Neuronal stem cell (in vitro differentiated cells): ENCODE measurements around the gene SMCP.

Source experiments
- DNase-seq: peaks from one replicate; pipeline ENCODE4 v3.0.0-alpha.2; 2013; ENCODE audit warnings: low spot score
- H2AFZ ChIP-seq: one replicate; pipeline ENCODE4 v1.6.1; 2013; ENCODE audit warnings: mild to moderate bottlenecking, low read length, inconsistent platforms
- H2AK5ac ChIP-seq: 2 replicates; pipeline ENCODE4 v1.6.1; 2013; ENCODE audit warnings: low read depth, mild to moderate bottlenecking, inconsistent platforms, low read length, moderate library complexity, mixed read lengths
- H2BK120ac ChIP-seq: 2 replicates; pipeline ENCODE4 v1.6.1; 2013; ENCODE audit warnings: low read depth, mild to moderate bottlenecking, inconsistent platforms, low read length, moderate library complexity, mixed read lengths
- H2BK12ac ChIP-seq: one replicate; pipeline ENCODE4 v1.6.1; 2013; ENCODE audit warnings: low read length, inconsistent platforms
- H2BK15ac ChIP-seq: 2 replicates; pipeline ENCODE4 v1.6.1; 2013; ENCODE audit warnings: mild to moderate bottlenecking, low read length, inconsistent platforms, mixed read lengths
- H2BK5ac ChIP-seq: one replicate; pipeline ENCODE4 v1.6.1; 2013; ENCODE audit warnings: inconsistent platforms, mild to moderate bottlenecking, low read length, moderate library complexity
- H3K14ac ChIP-seq: one replicate; pipeline ENCODE4 v1.6.1; 2013; ENCODE audit warnings: low read length, inconsistent platforms
- H3K18ac ChIP-seq: 2 replicates; pipeline ENCODE4 v1.6.1; 2013; ENCODE audit warnings: low read length, inconsistent platforms
- H3K23ac ChIP-seq: 2 replicates; pipeline ENCODE4 v1.6.1; 2013; ENCODE audit warnings: low read depth, mild to moderate bottlenecking, mixed read lengths, low read length, inconsistent platforms; ENCODE audit not compliant: poor library complexity
- H3K27ac ChIP-seq: replicated peaks from 3 replicates; pipeline ENCODE4 v1.5.1; 2013; ENCODE audit warnings: low read length, inconsistent platforms
- H3K27me3 ChIP-seq, 3 experiments: 2 replicates each; pipeline ENCODE4 v1.6.1; 2013; ENCODE audit warnings: low read length in 3 of 3, mild to moderate bottlenecking in 2 of 3, inconsistent platforms in 1 of 3, low read depth in 1 of 3, mixed read lengths in 1 of 3, moderate library complexity in 1 of 3; ENCODE audit not compliant: control insufficient read depth in 3 of 3, insufficient read depth in 3 of 3
- H3K36me3 ChIP-seq, 2 donors: replicated peaks in 1 of 2; 2 replicates each; pipeline ENCODE4 v1.6.1; 2013; ENCODE audit warnings: low read length in 2 of 2; ENCODE audit not compliant: control insufficient read depth in 2 of 2, insufficient read depth in 2 of 2
- H3K4ac ChIP-seq: 2 replicates; pipeline ENCODE4 v1.6.1; 2013; ENCODE audit warnings: inconsistent platforms, mild to moderate bottlenecking, low read length, moderate library complexity
- H3K4me1 ChIP-seq, 2 donors: 1 replicate in 1 of 2; 2 replicates in 1 of 2; pipeline ENCODE4 v1.6.1; 2013; ENCODE audit warnings: low read length in 2 of 2, low read depth in 1 of 2; ENCODE audit not compliant: control insufficient read depth in 2 of 2, insufficient read depth in 1 of 2
- H3K4me2 ChIP-seq: one replicate; pipeline ENCODE4 v1.6.1; 2013; ENCODE audit warnings: mild to moderate bottlenecking, low read length, inconsistent platforms; ENCODE audit not compliant: insufficient read depth, poor library complexity, severe bottlenecking
- H3K4me3 ChIP-seq, 2 donors: 2 replicates each; pipeline ENCODE4 v1.5.1; 2013; ENCODE audit warnings: low read length in 2 of 2, mild to moderate bottlenecking in 2 of 2, inconsistent platforms in 1 of 2, moderate library complexity in 1 of 2
- H3K79me1 ChIP-seq: one replicate; pipeline ENCODE4 v1.6.1; 2013; ENCODE audit warnings: low read depth, mild to moderate bottlenecking, inconsistent platforms, low read length, moderate library complexity
- H3K9ac ChIP-seq: one replicate; pipeline ENCODE4 v1.6.1; 2013; ENCODE audit warnings: mild to moderate bottlenecking, low read depth, low read length, inconsistent platforms; ENCODE audit not compliant: poor library complexity
- H3K9me3 ChIP-seq, 2 donors: replicated peaks in 1 of 2; 2 replicates each; pipeline versions ENCODE3 to v1.6.1; 2013; ENCODE audit warnings: low read length in 2 of 2, mild to moderate bottlenecking in 2 of 2, inconsistent platforms in 1 of 2, low read depth in 1 of 2, mixed read lengths in 1 of 2, moderate library complexity in 1 of 2; ENCODE audit not compliant: control insufficient read depth in 2 of 2, insufficient read depth in 1 of 2
- H4K8ac ChIP-seq: one replicate; pipeline ENCODE4 v1.6.1; 2013; ENCODE audit warnings: low read depth, mild to moderate bottlenecking, inconsistent platforms, low read length, moderate library complexity
- H4K91ac ChIP-seq: one replicate; pipeline ENCODE4 v1.6.1; 2013; ENCODE audit warnings: low read length, low read depth, mild to moderate bottlenecking, inconsistent platforms; ENCODE audit not compliant: poor library complexity
- WGBS, 2 donors: extraction: QIAGEN DNeasy Blood & Tissue Kit; methylation state at CpG; one replicate each; pipeline ENCODE4 v1.1.7; 2013; ENCODE audit warnings: missing lambda C conversion rate in 2 of 2, mixed read lengths in 1 of 2; ENCODE audit not compliant: insufficient read length in 2 of 2, insufficient replicate concordance in 1 of 2; ENCODE audit errors: extremely low coverage in 2 of 2; 5-methylcytosine and 5-hydroxymethylcytosine counted together

Gene SMCP

GRCh38 chr1:152864443-152864842, 13.7 kb upstream of the SMCP start:
- no peaks in the 10 kb centered on the region for H3K79me1 ChIP-seq
- H2BK15ac ChIP-seq, result no peak overlapping the region
- H2BK12ac ChIP-seq, result no peak overlapping the region
- H2AFZ ChIP-seq, result no peak overlapping the region
- H4K8ac ChIP-seq, result no peak overlapping the region
- H3K4me1 ChIP-seq, result no peaks in the 10 kb centered on the region
- no peak overlapping the region for H3K9ac ChIP-seq
- H3K9me3 ChIP-seq, result peaks cover 0 to 4% of the 10 kb centered on the region in 2 donors
- H3K4me2 ChIP-seq, result no peak overlapping the region
- no peak overlapping the region for H4K91ac ChIP-seq
- H3K4me3 ChIP-seq, result no peak overlapping the region
- no peak overlapping the region for H3K4ac ChIP-seq
- no peak overlapping the region for H2BK5ac ChIP-seq
- no peak for DNase-seq
- no peak overlapping the region for H2BK120ac ChIP-seq
- H2AK5ac ChIP-seq, result no peak overlapping the region
- no peaks in the 10 kb centered on the region for H3K36me3 ChIP-seq
- H3K18ac ChIP-seq, result no peak overlapping the region
- H3K27me3 ChIP-seq, result no peaks in the 10 kb centered on the region
- no peak overlapping the region for H3K23ac ChIP-seq
- no peak overlapping the region for H3K27ac ChIP-seq
- no peak overlapping the region for H3K14ac ChIP-seq

DNA sequence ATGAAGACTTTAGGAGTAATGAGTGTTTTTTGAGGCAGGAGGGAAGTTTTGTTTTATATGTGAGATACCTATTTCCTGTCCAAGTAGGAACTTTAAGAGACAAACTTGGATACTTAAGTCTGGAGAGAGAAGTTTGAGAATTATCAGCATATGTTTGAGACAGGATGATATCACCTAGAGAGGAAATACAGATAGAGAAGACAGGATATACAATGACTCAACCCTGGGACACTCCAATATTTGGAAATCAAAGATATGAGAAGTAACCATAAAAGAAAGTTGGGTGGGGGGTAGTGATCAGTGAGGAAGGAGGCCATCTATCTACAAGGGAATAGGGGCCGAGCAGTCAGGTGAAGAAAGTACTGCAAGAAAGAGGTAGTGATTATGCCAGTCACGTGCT, 11.8 kb upstream of the SMCP start:
- H3K79me1 ChIP-seq, result no peaks in the 10 kb centered on the region
- H2BK15ac ChIP-seq, result no peak overlapping the region
- no peak overlapping the region for H2AK5ac ChIP-seq
- H3K4ac ChIP-seq, result no peak overlapping the region
- H3K9ac ChIP-seq, result no peak overlapping the region
- no peak overlapping the region for H3K23ac ChIP-seq
- no peaks in the 10 kb centered on the region for H3K36me3 ChIP-seq
- H3K4me1 ChIP-seq, result no peaks in the 10 kb centered on the region
- H4K91ac ChIP-seq, result no peak overlapping the region
- no peak overlapping the region for H4K8ac ChIP-seq
- H2AFZ ChIP-seq, result no peak overlapping the region
- H2BK5ac ChIP-seq, result no peak overlapping the region
- H2BK12ac ChIP-seq, result no peak overlapping the region
- no peak overlapping the region for H3K4me3 ChIP-seq
- no CpG with 5 or more reads among the region's 2 CpGs for WGBS, 2 donors
- peaks cover 0 to 4% of the 10 kb centered on the region in 2 donors for H3K9me3 ChIP-seq
- no peak for DNase-seq
- no peaks in the 10 kb centered on the region for H3K27me3 ChIP-seq
- H2BK120ac ChIP-seq, result no peak overlapping the region
- H3K27ac ChIP-seq, result no peak overlapping the region
- H3K14ac ChIP-seq, result no peak overlapping the region
- H3K18ac ChIP-seq, result no peak overlapping the region
- no peak overlapping the region for H3K4me2 ChIP-seq

DNA sequence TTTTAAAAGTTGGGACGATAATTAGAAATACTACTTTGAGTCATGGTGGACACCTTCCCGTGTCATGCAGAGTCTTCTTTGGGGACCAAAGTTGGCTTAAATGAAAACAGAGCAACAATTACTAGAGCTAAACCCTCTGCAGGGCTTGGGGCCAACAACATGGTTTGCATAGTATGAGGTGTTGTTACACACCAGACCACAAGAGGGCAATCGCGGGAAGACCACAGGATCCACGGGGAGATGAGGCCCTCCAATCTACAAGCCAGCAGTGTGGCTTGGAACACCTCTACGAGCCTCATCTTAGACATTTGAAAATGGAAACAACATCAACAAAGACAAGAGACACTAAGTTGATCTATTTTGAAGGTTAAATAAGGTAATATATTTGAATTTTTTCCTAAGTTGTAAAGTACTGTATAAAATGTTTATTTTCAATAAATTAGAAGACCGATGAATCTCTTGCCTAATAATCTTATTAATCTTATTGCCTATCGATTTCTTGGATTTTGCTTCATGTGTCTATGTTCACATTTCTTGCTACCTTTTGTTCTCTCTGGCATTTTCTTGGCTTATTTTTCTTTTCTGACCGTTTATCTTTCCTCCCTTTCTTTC, 8.2 kb upstream of the SMCP start:
- H3K36me3 ChIP-seq, result no peaks in the 10 kb centered on the region
- no peaks in the 10 kb centered on the region for H3K79me1 ChIP-seq
- no peak overlapping the region for H3K9ac ChIP-seq
- no peak overlapping the region for H2AK5ac ChIP-seq
- H2BK5ac ChIP-seq, result no peak overlapping the region
- H3K14ac ChIP-seq, result no peak overlapping the region
- H3K23ac ChIP-seq, result no peak overlapping the region
- H2BK12ac ChIP-seq, result no peak overlapping the region
- no peak overlapping the region for H3K18ac ChIP-seq
- no peak overlapping the region for H3K27ac ChIP-seq
- no peak overlapping the region for H2AFZ ChIP-seq
- H4K8ac ChIP-seq, result no peak overlapping the region
- H2BK15ac ChIP-seq, result no peak overlapping the region
- no peaks in the 10 kb centered on the region for H3K27me3 ChIP-seq
- no peak overlapping the region for H4K91ac ChIP-seq
- H3K4me2 ChIP-seq, result no peak overlapping the region
- peak; percentile 58 for DNase-seq
- H3K4ac ChIP-seq, result no peak overlapping the region
- H3K4me3 ChIP-seq, result no peak overlapping the region
- no peaks in the 10 kb centered on the region for H3K9me3 ChIP-seq
- H3K4me1 ChIP-seq, result no peaks in the 10 kb centered on the region
- no CpG with 5 or more reads among the region's 9 CpGs for WGBS, 2 donors
- no peak overlapping the region for H2BK120ac ChIP-seq

DNA sequence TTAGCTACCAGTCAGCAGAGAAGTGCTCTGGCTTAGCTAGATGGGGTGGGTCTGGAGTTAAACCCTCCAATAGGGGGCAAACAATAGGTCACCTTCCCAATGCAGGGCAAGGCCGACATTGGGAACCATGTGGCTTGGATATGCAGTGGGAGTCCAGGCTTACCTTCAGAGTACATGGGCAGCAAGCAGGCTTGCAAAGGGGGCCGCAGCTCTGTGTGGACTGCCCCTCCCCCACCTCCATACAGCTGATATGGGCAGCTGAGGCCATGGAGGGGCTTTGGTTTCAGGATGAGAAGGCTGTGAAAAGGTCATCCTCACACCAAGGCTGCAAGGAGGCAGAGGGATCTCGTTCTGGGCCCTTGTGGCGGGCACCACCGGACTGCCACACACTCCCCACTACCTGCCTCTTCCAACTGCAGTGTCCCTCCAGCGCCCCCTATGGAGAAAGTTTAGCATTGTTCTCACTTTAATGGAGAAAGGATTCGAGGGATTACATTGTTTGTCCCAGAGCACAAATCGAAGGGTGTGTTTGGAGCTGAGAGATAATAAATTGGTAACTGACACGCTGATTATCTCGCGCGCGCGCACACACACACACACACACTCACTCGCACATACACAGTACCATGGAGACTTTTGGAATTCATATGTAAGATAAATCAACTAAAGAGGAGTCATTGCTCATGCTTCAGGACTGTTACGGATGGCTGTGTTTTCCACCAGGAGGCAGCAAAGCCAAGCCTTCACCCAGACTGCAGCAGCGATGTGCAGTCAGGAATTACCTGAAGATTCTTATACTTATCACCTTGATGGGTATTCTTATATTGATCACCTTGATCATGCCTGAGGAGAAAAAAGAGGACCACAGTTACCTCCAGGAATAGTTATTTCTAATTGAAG, 7.0 kb upstream of the SMCP start:
- no peak overlapping the region for H3K14ac ChIP-seq
- no peaks in the 10 kb centered on the region for H3K36me3 ChIP-seq
- no peak overlapping the region for H2BK120ac ChIP-seq
- H3K18ac ChIP-seq, result no peak overlapping the region
- H3K4me3 ChIP-seq, result no peak overlapping the region
- peak; percentile 27 for DNase-seq
- H4K91ac ChIP-seq, result no peak overlapping the region
- no peaks in the 10 kb centered on the region for H3K4me1 ChIP-seq
- H3K23ac ChIP-seq, result no peak overlapping the region
- no peaks in the 10 kb centered on the region for H3K79me1 ChIP-seq
- H3K4ac ChIP-seq, result no peak overlapping the region
- no CpG with 5 or more reads among the region's 17 CpGs for WGBS, 2 donors
- no peak overlapping the region for H2AFZ ChIP-seq
- H3K27ac ChIP-seq, result no peak overlapping the region
- no peak overlapping the region for H2BK15ac ChIP-seq
- H2BK5ac ChIP-seq, result no peak overlapping the region
- no peak overlapping the region for H2AK5ac ChIP-seq
- H3K9ac ChIP-seq, result no peak overlapping the region
- H2BK12ac ChIP-seq, result no peak overlapping the region
- no peaks in the 10 kb centered on the region for H3K9me3 ChIP-seq
- H3K27me3 ChIP-seq, result no peaks in the 10 kb centered on the region
- H3K4me2 ChIP-seq, result no peak overlapping the region
- H4K8ac ChIP-seq, result no peak overlapping the region
